ENCODE data around the gene ARTN.

The ARTN gene

DNA sequence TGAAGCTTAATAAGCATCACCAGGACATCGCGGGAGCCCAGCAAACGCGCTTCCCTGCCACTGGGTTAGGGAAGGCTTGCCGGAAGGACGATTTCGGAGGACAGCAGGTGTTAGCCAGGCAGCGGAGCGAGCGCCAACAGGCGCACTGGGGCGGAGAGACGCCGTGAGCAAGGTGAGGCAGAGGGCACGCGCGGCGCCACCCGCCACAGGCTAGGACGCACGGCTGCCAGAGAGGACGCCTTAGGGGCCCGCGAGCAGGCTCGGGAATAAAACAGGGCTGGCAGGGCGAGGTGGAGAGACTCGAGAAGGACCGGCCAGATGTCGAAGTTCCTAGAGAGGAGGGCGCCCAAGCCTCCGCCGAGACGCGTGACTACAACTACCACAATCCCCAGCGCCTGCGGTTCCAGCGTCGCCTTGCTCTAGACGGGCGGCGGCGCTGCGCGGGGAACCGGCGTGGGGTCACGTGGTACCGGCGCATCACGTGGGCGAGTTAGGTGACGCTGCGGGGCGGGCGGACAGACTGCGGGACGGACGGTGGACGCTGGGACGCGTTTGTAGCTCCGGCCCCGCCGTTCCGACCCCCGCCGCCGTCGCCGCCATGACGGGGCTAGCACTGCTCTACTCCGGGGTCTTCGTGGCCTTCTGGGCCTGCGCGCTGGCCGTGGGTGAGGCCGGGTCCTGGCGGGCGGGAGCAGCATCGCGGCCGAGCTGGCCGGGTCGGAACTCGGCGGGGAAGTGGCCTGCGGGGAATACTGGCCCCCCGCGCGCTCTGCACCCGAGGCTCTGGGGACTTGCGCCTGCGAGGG, 41.0 kb downstream of the ARTN start, which contains the start of gene ATP6V0B:
Gene ATP6V0B (plus strand): TSS at position 518 of the 806 bp plus-strand sequence. CDS start 81 bp downstream, at position 599.
- DNase-seq: peak; percentile 89

DNA sequence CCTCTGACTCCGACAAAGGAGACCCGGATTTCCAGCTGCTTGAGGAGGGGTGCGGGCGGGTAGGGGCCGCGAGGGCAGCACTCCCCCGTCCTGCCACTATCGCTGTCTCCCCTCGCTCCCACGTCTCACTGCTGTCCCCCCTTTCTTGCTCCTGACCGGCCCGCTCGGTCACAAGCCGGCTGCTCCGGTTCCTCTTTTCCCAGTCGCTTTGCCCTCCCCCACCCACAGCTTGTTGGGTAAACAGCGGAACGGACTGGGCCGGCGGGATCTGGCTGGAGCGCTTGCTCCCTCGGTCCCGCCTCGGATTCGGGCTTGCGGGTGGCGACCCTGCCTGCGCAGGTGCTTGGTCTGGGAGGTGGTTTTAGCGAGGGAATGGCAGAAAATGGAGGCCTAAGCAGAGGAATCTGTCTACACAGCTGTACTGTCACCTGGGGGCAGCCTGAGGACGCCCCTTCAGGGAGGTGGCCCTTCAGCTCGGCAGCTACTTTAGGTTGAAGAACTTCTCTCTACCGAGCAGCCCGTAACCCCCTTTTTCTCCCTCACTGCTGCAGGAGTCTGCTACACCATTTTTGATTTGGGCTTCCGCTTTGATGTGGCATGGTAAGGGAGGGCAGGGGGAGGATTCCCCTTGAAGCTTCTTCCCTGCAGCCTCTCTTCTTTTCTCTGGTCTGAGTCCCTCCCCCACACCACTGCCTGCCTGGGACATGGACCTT, 41.8 kb downstream of the ARTN start:
- no peak for DNase-seq

DNA sequence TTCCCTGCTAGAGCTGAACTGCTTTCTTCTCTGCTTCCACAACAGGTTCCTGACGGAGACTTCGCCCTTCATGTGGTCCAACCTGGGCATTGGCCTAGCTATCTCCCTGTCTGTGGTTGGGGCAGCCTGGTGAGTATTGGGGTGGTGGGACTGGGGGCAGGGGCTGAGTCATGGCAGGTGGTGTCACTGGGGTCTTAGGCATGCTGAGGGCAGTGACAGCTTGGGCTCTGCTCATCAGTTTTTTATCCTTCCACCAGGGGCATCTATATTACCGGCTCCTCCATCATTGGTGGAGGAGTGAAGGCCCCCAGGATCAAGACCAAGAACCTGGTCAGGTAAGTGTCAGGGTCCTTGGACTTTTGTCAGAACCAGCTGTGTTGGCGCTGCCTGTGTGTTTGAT, 42.4 kb downstream of the ARTN start:
- no peak for DNase-seq

DNA sequence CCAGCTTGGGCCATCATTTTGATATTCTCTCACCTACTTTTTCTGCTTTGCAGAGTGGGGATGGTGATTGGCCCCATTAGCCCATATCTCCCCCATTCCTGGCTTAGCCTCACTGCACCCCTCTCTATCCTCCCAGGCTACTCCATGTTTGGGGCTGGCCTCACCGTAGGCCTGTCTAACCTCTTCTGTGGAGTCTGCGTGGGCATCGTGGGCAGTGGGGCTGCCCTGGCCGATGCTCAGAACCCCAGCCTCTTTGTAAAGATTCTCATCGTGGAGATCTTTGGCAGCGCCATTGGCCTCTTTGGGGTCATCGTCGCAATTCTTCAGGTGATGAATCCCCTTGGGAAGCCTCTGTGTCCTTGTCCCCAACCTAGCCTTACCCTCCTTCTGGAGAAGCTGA, 43.3 kb downstream of the ARTN start:
- DNase-seq: no peak

DNA sequence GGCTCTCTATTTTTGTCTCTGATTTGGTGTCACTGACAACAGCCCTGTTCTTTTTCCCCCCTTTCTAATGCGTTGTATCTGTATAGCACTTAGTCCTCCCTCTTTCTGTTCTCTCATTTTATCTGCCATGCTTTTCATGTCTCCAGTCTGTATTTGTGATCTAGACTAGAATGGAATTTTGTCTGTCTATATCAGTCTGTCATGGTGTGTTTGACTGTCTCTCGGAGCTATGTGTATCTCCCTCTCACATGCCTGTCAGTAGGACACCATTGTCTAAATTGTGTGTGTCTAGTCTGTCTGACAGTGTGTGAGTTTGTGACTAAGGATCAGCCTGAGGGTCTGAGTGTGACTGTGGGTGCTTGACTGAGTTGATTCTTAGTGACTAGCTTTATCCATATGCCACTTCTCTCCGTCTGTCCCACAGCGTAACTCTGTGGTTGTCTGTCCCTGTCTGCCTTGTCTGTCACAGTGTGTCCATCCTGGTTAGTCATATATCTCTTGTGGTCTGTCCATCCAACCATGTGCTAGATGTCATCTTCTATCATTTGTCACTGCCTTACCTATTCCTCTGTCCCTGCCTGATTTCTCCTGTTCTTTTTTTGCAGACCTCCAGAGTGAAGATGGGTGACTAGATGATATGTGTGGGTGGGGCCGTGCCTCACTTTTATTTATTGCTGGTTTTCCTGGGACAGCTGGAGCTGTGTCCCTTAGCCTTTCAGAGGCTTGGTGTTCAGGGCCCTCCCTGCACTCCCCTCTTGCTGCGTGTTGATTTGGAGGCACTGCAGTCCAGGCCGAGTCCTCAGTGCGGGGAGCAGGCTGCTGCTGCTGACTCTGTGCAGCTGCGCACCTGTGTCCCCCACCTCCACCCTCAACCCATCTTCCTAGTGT, 44.0 kb downstream of the ARTN start:
- DNase-seq: no peak

DNA sequence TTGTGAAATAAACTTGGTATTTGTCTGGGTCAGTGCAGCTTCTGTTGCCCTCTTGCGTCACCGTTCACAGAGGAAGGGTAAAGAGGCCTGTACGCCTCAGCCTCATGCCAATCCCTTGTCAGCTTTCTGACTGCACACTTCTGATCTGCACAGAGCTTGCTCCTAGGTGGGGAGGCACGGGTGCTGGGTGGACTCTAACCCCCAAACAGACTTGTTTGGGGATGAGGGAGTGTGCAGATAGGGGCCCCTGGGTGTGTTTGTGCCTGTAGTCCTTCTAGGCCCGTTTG, 44.6 kb downstream of the ARTN start:
- DNase-seq: no peak

DNA sequence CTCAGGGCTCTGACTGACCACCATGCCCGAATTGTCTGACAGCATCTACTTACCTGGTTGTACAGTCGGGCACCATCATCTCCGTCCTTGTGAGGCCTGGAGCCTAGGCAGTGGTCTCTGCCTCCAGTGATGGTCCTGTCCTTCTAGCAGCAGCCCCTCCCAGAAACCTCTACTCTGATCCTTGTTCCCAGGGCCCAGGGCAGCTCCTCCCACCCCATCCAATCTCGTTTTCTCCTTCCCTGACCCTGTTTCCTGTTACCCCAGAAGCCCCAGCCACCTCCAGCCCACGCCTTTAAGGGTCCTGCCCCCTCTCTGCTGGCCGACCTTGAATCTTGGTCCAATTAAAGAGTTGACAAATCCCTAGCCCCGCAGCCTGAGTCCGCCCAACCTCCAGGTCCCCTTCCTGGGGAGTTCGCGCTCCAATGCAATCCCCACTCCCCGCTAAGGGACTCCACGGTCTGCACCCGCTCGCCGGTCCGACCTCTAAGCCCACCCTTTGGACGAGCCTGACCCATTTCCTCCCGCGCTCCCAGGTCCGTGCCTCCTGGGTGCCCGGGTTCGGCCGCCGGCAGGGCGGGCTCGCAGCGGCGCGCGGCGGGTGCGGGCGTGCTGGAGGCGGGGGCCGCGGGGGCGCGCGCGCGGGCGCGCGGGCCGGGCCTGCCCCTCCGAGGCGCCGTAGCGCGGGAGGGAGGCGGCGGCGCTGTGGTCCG, 45.1 kb downstream of the ARTN start, which contains the start of gene B4GALT2:
Gene B4GALT2 (plus strand): TSS at position 660 of the 710 bp plus-strand sequence. CDS start 1,951 bp downstream, outside the sequence.
- no peak for DNase-seq

DNA sequence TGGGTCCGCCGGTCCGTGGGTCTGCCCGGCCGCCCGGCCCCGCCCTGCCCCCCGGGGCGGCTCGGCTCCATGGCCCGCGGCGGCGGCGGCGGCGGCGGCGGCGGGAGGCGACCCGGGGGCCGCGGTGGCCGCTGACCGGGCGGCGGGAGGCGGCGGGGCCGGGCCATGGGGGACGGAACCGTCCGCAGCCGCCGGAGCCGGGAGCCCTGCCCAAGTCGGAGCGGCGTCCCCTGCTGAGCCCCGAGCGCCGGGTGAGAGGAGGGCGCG, 45.6 kb downstream of the ARTN start:
- DNase-seq: no peak

DNA sequence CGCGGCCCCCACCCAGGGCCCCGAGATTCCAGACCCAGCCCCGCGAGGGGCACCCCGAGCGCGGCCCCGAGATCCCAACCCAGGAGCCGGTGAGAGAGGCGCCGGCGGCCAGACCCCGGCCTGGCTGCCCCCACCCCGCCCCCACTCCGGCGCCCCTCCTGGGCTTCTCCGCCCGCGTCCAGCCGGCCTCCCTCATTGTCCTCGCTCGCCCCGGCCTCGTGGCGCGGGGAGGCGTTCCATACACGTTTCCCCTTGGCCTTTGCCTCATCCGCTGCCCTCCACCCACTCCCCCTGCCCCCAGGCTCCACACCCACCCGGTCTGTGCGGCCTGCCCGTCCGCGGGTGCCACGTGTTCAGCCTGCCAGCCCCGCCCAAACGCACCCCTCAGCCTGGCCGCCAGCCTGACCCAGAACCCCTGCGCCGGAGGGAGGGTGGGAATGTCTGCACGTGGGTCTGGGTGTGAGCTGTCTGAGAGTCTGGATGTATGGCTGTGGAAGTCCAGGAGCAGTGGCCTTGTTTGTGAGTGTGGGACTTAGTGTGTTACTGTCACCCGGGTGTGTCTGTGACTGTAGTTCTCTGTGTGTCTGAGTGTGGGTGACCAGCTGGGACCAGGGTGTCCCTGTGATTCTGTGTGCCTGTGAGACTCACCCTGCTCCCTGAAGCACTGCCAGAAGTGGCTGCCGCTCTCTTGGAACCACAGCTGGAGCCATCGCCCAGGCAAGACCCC, 46.1 kb downstream of the ARTN start:
- DNase-seq: no peak

DNA sequence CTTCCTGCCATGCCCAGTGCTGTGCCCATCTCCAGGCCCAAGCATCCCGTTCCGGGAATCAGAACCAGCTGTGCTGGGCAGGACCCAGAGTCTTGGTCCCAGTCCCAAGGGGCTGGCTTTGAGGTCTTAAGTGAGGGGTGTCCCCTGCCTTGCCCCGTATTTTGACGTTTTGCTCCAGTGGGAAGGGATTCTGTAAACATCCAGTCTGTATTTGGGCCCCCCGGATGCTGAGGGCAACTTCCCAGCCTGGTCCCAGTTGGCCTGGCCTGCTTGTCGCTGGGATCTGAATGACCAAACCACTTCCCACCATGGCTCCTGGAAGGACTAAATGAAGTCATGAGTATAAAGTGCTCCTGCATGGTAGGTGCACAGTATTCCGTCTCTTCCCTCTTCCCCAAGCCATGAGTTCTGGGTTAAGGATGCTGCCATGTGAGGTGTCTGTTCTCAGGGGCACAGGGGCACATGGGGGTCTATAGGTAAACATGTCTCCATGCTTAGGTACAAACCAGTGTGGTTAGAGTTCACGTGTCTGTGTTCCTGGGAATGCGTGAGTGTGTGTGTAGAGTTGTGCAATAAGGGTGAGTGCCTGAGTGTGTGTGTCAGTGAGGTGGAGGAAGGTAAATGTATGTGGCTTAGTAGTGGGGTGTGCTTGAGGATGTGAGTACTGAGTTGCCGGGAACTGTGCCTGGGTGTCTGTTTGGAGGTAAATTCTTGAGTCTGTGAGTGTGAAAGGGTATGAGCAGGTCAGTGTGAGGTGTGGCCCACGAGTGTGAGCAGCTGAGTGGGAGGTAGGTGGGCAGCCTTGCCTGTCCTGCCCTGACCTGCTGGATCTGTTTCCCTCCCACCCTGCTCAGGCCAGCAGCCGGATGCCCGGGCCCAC, 46.9 kb downstream of the ARTN start:
- DNase-seq: no peak

DNA sequence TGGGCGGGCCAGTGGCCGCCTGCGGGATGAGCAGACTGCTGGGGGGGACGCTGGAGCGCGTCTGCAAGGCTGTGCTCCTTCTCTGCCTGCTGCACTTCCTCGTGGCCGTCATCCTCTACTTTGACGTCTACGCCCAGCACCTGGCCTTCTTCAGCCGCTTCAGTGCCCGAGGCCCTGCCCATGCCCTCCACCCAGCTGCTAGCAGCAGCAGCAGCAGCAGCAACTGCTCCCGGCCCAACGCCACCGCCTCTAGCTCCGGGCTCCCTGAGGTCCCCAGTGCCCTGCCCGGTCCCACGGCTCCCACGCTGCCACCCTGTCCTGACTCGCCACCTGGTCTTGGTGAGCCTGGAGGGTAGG, 47.5 kb downstream of the ARTN start:
- no peak for DNase-seq

DNA sequence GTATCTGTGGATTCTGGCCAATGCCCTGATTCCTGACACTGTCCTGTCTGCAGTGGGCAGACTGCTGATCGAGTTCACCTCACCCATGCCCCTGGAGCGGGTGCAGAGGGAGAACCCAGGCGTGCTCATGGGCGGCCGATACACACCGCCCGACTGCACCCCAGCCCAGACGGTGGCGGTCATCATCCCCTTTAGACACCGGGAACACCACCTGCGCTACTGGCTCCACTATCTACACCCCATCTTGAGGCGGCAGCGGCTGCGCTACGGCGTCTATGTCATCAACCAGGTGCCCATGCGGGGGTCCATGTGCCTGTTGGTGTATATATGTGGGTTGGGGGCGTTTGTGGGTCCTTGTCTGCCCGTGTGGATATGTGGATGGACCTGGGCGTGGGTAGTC, 48.0 kb downstream of the ARTN start:
- no peak for DNase-seq

DNA sequence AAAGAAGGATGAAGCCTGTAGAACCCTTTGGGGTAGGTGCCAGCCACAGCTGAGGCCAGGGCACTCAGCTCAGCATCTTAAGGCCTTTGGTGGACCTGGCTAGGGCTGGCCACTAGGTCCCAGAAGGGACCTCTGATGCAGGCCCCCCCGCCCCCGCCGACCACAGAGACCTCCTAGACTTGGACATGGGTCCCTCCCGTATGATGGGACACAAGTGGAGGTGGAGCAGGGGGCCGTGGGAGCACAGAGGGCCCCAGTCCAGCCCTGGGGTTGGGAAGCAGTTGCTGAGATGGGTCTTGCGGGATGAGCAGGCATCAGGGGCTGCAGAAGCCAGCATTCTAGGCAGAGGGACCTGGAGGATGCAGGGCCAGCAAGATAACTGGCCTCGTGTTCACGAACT, 48.6 kb downstream of the ARTN start:
- DNase-seq: no peak

DNA sequence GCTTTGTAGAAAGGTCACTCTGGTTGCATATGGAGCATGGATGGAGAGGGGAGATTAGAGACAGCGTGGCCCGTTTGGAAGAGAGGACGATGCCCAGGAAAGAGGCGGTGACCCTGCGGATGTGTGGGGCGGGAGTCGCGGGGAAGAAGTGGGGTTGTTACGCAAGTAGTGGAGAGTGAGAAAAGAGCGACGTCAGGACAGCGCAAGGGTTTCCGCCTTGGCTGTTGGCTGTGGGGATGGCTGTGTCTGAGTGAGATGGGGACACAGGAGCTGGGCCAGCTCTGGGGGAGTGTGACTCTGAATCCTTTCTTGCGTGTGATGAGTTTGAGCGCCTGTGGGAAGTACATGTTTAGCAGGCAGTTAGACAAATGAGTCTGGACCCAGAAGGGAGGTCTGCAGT, 49.2 kb downstream of the ARTN start:
- DNase-seq: no peak

DNA sequence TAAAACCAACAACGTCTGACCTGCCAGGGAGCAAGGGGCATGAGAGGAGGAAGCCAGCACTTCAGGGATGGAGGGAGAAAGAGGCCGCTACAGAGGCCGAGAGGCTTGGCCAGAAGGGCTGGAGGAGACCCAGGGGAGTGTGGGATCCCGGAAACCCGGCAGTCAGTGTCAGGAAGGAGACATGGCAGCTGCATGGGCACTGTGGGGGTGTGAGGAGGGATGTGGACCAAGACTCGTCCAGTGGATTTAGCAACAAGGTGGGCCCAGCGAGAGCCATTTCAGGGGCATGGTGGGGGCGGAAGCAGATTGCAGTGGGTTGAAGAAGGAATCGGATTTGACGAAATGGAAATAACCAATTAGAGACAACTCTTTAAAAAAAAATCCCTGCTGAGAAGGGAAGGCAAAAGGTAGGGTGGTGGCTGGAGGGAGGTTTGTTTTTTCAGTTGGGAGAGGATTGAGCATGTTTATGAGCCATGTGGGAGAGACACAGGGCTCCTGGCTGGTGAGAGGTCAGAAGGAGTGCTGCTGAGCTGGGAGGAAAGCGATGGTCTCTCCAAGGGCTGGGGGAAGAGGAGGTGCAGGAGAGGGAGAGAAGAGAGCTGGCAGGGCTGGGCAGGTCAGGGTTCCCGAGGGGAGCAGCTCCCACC, 49.8 kb downstream of the ARTN start:
- DNase-seq: no peak

DNA sequence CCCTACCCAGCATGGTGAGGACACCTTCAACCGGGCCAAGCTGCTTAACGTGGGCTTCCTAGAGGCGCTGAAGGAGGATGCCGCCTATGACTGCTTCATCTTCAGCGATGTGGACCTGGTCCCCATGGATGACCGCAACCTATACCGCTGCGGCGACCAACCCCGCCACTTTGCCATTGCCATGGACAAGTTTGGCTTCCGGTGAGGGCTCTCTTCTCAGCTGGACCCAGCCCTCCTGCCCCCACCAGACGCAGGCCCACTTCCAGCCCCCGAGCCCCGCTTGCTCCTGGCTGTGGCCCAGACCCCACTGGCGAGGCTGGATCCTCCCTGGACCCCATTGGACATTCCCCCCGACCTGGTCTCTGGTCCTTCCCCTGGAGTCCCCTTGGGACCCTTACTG, 51.3 kb downstream of the ARTN start:
- no peak for DNase-seq

DNA sequence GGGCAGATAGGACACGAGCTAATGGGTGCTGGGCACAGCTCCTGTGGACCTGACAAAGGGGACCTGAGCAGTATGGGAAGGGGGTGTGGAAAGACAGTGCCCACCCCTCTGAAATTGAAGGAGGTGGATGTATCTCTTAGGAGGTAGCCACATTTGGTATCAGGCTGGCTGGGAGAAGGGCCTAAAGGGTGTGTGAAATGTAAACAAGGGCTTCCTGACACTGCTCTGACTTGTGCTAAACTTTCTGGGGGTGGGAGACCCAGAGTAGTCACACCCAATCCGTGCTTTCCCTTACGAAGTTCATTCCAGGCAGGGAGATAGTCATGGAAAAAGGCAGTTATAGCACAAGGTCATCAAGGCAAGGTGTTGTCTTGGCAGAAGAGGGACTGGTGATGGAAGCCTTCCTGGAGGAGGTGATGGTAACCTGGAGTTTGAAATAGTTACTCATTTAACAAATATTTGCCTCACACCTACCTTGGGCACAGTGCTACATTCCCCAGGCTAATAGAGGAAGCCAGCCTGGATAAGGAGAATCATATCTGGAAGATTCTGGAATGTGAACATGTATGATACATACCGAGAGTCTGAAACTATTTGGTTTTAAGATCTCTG, 52.5 kb downstream of the ARTN start:
- DNase-seq: no peak

DNA sequence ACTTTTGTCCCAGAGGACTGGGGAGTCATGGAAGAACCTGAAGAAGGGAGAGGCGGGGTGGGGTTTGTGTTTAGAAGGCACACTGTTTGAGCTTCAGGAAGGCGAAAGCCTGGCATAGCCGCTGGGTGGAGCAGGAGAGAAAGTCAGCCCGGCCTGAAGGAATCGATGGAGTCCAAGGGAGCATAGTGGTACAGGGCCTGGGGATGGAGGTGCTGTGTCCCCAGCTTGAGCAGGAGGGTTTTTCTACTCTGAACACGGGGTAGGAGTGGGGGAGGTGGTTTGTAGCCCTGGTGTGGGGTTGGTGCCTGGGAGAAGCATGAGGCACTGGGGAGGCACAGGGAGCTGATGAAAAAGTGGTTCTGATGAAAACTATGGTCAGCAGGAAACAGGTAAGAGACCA, 53.1 kb downstream of the ARTN start:
- no peak for DNase-seq
